Stimulated activated CD8-positive, alpha-beta memory T cell treated with anti-CD3 and anti-CD28 coated beads, Interleukin-4, amount 100 ng/mL, for 4 hours (primary cell): ENCODE results near the gene PI4KB.

Experiments used
- DNase-seq, 2 donors: peaks; one replicate each; pipeline ENCODE4 v3.0.0-alpha.2; 2020; ENCODE audit warnings: low read depth in 2 of 2, low spot score in 1 of 2

Gene PI4KB

DNA sequence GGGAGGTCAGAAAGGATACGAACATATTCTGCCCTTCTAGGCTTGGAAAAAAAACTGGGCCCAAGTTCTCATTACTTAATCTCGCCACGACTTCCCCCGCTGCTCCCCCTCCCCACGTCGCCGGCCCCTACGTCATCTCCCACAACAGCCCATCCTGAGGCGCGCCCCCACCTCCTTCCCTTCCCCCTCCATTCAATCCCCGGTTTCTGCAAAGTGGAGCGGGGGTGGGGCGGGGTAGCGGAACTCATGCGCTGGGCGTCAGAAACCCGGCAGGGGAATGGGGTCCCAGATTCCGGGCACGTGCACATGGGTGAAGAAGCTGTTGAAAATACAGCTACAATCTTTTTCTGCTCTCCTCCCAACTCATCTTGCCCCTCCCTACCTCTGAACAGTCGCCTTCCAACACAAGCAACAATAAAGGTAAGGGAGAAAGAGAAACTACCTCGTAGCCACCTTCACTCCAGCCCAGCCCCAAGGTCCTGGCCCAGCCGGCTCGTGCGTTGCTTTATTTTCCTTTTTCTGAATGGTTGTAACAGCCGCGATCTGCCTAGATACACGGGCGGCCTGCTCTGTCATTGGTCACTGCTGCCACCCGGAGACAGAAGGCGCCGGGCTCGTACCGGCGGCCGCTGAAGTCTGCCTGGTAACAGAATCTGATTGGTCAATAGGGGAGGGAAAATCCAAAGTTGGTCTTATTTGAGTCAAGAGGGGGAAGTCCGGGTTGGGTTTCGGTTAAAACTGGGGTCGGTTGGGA, 19.7 kb upstream of the PI4KB start, which contains the start of gene RFX5:
TSS of gene RFX5 (minus strand) at position 484 of the 754 bp plus-strand sequence. CDS start 932 bp downstream, outside the sequence.
- DNase-seq = peak; percentile 79 to 89

DNA sequence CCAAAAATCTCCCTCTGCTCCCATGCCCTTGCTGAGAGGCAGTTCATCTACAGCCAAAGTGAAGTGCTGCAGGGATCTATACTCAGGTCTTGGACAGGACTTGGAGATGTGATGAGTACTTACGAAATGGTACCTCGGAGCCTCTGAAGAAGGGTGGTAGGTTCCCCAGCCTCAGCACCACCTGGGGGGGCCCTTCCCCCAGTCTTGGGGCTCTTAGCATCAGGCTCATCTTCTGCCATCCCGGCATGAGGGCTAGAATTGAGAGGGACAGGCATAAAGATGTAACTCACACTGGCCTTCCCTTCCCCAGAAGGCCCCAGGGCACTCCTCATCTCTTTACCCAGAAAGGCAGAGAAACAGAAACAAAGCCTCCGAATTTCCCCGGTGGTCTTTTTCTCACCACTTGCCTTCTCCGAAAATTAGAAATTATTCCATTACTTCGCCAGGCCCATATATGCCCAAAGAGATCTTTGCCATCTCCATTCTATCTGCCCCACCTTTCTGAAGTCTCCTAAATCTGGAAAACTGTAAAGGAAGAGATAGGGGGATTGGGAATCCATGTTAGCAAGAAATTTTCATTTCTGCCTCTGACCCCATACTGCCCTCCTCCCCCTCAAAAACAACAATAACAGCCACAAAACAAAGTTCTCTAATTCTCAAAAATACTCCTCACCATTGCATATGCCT, 19.0 kb upstream of the PI4KB start:
- DNase-seq = no peak

DNA sequence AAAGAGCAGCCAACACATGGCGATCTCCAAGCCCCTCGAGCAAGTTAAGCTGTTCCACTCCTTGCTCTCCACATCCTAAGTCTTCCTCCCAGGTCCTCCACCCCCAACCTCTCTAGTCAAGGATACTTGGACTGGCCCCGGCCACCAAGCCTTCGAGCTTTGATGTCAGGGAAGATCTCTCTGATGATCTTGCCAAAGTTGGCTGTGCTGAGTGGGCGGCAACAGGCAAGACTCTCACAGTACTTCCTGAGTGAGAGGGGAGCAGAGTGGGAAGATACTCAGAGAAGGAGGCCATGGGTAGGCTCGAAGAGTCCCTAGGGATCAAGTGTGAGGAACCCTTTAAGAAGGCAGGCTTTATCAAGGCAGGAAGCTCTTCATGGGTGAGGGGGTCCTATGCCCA, 17.1 kb upstream of the PI4KB start:
- DNase-seq = no peak

DNA sequence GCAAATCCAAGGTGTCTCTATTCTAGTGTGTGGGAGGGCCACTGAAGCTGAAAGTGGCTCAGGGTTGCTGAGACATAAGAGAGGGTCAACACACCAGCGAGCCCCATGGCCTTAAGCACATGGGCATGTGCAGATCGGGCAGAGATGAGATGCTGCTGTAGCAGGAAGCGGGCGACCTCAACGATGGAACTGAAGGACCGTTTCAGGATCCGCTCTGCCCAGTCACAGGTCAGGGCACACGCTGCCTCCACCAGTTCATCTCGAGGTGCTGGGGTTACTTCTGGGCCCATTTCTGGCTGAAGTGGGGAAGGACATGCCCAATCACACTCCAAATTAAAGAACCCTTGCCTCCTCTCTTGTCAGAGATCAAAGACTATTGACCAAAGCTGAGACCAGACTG, 16.4 kb upstream of the PI4KB start:
- no peak for DNase-seq

DNA sequence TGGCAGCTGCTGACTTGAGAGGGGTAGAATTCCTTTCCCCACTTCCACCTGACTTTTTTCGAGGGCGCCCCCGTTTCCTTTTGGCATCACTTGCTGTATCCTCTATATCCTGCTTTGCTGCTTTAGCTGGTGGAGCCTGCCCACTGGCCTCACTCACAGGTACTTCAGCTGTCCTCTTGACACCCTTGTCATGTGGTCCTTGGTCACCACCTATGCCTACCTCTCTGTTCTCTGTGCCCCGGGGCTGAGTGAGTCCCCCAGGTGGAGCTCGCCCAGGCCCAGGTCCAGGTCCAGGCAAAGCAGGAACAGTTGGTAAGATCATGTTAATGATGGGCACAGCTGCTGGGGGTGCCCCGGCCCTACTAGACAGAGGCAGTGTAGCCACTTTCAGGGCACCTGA, 15.4 kb upstream of the PI4KB start:
- DNase-seq = no peak

DNA sequence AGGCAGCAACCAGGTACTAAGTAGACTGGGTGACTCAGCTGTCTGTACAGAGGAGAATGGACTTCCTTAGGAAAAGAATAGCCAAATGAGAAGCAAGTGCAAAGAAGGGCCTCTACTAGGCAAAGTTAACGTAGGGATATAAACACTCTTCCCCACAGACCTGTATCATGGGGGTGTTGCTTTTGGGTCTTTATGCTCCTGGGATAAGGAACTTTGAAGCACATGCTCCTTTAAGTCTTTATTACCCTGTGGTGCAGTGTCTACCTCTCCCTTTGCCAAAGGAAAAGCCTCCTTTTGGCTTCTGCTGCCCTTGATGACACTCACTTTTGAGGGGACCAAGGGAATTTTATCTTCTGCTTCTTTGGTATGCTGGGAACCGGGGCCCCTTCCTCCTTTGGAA, 14.8 kb upstream of the PI4KB start:
- no peak for DNase-seq

DNA sequence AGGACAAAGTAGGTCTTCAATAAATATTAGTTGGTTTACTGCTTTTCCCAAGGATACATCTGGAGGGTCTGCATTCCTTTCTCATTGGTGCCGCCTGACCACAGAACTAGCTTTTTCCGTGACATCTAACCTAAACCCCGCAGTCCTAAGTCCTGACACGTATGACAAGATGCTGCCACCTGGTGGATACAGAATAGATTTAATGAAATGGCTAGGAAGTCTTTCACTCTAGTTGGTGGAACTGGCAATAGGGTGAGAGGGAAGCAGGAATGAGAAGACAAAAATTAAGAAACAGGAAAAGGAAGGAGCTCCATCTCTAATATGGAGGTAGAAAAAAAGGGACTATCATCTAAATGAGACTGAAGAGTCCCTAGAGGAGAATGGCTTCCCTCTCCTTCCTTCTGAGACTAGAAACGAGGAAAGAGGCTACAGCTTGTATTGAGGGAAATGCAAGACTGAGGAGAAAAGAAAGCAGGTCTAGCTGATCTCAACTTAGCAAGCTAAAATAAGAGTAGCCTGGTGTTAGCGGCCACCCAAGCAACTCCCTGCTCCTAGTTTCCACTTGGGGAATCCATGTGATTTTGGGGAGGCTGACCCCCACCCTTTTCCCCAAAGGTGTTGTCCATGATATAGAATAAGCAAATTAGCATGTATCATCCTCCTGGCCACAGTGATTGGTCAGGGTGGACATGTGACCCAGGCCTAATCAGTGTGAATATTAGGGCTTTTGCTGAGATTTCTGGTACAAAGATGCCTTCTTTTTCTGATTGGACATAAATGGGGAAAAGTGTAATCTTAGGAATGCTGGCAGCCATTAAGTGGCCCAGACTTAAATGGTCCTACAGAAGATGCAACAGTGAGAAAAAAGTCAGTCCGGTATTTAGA, 13.9 kb upstream of the PI4KB start:
- DNase-seq = peak in 1 of 2 donors; percentile 18

DNA sequence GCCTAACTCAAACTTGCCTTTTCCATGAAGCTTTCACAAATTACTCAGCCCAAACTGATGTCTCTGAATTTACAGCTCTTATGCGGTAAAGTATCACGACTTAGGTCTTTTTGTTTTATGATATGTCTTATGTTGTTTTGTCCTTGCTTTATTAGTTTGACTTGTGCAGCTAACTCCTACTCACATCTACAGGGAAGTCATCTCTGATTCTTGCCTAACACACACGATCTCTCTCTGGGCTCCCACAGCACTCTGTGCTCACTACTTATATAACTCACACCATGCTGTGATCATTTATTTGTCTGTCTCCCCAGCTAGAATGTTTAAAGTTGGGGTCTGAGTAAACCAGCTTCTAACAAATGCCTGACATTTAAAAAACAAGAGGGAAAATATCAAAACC, 9.3 kb upstream of the PI4KB start:
- no peak for DNase-seq

DNA sequence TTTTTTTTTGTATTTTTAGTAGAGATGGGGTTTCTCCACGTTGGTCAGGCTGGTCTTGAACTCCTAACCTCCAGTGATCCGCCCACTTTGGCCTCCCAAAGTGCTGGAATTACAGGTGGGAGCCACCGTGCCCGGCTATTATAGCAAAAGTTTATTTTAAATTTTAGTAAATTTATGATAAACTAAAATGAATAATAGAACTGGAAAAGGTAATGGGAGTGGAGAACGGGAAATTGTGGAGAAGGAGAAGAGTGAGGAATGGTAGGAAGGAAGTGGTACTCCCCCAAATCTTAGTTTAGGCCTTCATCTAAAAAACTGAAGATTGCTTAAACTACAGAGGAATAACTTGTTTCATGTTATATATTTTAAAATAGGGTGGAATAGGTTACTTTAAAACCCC, 7.6 kb upstream of the PI4KB start:
- DNase-seq = no peak

DNA sequence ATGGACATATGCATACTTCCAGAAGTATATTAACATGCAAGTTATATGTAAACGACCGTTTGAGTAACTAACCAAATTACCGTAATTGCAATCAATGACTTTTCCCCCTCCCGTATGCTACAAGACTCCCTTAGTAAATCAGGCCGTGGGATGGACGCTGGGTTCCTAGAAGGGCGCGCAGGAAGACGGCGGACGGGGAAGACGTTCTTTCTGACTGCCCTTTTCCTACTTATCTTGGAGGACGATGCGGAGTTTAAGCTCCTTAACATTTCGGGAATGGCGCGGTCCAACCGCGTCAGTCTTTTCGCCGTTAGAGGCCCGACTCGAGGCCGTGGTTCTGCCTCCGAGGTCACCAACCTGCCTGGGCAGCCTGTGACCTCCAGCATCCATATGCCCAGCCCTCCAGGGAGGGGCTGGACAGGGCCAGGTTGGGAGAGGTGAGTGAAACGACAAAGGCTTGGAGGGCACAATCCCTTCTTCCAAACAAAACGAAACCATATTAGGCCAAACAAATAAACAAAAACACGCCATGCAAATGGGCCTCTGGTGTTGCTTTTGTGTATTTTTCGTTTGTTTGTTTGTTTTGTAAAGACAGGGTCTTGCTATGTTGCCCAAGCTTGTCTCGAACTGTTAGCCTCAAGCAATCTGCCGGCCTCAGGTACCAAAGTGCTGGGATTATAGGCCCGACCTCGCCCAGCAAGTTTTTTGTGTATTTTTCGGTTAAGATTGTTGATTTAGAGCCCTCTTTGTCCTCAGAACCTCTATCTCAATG, 873 bp upstream of the PI4KB start:
- no peak for DNase-seq

DNA sequence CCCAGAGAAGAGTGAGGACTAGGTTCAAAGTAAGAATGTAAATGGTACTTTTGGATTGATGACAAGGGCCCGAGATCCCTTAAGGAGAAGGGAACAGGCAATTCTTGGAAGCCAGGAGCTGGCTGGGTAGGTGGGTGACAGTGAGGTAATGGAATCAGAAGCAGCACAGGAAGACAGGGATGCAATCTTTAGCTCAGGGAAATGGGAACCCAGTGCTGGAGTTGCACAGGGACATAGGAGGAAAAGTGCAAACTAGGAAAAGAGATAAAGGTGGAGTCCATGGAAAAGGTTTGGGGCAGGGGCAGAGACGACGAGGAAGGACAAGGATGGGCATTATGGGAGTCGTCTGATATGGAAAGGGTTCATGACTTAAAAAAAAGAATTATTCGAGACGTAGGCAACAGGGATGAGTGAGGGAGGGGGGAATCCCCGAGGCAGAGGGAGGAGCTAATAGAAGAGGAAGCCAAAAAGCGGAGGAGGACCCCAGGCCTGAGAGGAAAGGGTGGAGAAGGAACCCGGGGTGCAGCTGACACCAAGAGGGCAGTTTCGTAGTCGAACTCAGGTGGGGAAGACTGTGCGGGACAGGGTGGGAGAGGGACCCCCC, 495 bp downstream of the PI4KB start:
- DNase-seq = peak; percentile 17 to 53

DNA sequence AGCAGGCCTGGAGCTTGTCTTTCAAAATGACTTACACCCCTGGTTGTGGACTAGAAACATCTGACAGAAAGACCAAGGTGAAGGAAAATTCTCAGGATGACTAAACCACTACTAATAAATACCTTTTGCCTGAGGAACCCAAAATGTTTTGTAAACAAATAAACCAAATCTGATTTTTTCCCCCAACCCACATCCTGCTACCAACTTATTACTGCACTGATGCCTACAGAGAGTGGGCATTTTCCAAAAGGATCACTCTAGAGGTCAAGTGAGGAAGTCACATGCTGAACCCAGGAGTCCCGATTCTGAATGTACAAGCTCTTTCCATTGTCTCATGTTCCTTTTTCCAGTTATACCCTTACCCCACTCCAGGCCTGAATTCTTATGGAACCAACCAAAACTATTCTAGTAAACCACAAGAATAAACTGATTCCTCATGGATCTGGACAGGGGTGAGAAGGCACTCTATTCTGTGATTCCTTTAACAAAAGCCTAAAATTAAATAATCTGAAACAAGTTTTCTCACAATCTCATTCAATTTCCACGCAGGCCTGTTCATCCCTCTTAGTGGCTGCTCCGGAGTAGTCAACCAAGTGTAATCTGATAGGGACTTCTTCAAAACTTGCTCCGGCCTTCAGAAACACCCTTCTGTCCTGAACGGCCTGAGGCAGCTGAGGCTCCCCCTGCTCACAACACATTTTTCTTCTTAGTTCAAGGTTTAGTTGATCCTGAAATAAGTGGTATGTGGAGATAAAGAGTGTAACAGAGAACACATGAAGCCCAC, 1.4 kb downstream of the PI4KB start:
- DNase-seq = no peak

DNA sequence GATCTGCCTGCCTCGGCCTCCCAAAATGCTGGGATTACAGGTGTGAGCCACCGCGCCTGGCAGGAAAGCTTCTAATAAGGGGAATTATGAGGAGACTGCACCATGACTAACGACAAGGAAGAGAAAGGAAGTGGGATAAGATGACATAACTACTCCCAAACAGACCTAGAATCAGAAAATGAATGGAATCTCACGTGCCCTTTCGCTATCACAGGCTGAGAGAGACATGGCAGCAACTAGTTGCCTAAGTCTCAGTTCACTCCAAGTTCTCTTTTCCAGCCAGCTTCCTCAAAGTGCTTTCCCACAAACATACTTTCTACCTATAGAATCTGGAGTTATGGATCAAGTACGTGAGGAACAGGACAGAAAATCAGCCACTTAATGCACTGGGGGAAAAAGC, 2.0 kb downstream of the PI4KB start:
- DNase-seq = no peak

DNA sequence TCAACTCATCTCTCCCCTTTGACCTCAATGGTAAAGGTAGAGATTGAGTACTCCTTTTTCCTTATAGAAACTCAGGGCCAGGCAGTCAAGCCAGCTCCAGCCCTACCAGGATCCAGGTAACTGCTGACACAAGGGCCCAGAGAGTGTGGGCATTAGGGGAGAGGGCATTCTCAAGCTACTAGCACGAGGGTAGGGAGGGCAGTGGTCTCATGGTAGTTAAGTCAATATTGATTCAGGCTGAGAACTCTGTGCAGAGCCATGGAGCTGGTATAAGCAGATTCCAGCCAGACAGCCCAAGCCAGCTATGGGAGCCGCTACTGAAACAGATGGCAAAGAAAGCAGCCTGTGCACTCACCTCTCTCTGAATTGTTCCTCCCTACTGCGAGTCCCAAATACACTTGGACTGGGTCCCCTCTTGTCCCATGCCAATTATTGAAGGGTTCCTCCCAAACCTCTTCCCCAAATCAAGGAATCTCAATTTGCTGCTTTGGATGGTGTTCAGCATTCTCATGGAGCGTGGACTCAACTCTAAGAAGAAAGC, 2.8 kb downstream of the PI4KB start:
- no peak for DNase-seq

DNA sequence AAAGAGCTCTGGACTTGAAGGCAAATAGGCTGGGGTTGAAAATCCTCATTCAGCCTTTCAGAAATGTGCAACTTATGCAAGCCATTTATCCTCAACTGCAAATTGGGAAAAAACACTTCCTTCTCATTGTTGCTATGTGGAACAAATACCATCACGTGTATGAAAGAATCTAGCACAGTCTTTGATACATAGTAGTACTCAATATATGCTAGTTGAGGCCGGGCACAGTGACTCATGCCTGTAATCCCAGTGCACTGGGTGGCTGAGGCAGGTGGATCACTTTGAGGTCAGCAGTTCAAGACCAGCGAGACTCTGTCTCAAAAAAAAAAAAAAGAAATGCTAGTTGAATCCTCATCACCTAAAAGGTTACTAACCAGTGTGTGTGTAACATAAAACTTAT, 8.2 kb downstream of the PI4KB start:
- no peak for DNase-seq

DNA sequence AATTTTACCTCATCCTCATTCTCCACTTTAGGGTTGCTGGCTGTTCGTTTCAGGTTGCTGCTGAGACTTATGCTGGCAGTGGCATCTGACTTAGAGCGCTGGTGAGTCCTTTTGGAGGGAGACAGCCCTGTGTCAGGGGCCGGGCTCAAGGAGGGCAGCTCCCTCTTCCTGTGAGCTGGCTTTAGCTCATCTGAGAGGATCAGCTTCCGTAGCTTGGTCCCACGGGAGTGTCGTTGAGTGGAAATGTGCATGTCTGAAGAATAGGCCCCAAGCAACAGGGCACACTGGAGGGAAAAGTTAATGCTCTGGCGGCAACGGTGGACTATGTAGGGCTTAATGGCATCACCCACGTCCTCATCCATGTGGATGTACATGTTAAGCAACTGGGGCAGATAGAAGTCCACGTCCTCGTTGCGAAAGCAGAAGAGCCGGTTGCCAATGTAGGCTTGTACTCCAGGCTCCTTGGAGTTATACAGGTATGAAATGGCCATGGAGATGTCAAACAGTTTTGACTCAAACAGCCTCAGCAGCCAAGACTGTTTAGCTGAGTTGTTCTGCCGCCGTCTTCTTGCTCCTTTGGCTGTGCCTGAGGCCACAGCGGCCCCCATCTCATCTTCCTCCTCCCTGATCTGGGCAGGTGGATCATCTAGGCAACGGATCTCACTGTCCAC, 11.5 kb downstream of the PI4KB start:
- DNase-seq = no peak

DNA sequence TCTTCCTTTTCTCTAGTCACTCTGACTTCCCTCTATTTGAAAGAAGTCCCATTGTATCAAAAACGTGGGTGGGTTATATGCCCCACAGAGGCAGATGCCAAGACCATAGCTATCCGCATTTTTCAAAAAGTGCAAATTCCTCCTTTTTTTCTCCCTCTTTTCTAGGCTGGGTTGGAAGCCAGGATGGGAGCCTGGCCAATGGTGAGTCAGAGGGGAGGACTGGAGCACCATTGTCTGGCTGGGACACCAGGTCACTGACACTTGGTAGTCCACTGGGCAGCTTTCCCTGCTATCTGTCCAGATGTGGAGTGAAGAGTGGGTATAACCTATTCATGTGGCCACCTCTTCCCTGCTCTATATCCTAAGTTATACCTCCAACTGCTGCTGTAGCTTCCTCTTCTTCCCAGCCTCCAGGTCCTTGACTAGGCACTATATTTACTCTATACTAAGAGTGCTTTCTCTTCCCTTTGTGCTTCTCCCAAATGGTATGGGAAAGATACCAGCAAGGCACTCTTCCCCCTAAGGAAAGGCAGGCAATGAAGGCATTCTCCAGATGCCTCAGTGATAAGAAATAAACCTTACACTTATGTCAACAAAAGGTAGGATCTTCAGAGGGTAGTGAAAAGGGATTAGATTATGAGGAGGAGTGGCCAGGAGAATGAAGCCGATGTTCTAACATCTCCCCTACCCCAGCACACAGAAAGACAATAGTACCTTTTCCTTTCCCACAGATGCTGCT, 12.9 kb downstream of the PI4KB start:
- no peak for DNase-seq

DNA sequence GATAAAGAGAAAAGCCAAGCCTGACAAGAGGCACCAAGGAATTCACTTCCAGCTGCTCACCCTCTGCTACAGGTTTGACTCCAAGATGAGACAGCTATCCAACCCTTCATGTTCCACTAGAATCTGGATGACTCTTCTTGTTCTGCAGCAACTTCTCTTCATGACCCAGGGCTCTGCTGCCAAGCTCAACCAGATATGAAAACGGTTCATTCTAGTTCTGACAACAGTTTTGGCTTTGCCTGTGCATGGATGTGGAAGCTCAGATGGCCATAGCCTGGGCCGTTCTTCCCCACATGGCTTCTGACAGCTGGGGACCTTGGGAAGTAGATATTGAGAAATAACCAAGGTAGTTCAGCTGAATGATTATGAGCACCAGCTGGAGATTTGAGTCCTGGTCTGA, 13.7 kb downstream of the PI4KB start:
- DNase-seq = no peak
